Tibial nerve (tissue), 4 donors: ENCODE data around the gene KIF21A. TPM values are rescaled to one million over a fixed set of nuclear protein-coding genes. Genes with fewer than 3 reads are reported as not detected.

Experiments used
- DNase-seq, 2 donors: peaks; one replicate each; pipeline ENCODE4 v3.0.0-alpha.2; 2019; ENCODE audit warnings: low spot score in 2 of 2
- H3K27ac ChIP-seq, 4 donors: fragments of 200-600 bp; sonication (generic) in 3 of 4; one replicate each; pipeline ENCODE4 v1.5.1; 2017 to 2019; ENCODE audit warnings: mild to moderate bottlenecking in 1 of 4
- H3K27me3 ChIP-seq, 2 donors: fragments of 200-600 bp; sonication (generic) in 1 of 2; one replicate each; pipeline versions ENCODE4 v1.5.1 to v1.6.0; 2017 to 2019
- H3K36me3 ChIP-seq, 3 donors: fragments of 200-600 bp; sonication (generic); one replicate each; pipeline ENCODE4 v1.5.1; 2018 to 2019
- H3K4me1 ChIP-seq, 4 donors: fragments of 200-600 bp; sonication (generic) in 3 of 4; one replicate each; pipeline ENCODE4 v1.5.1; 2017 to 2019
- H3K4me3 ChIP-seq, 4 donors: fragments of 200-600 bp; sonication (generic) in 3 of 4; one replicate each; pipeline ENCODE4 v1.5.1; 2017 to 2019; ENCODE audit warnings: mild to moderate bottlenecking in 1 of 4, moderate library complexity in 1 of 4
- H3K9me3 ChIP-seq, 4 donors: fragments of 200-600 bp; sonication (generic) in 3 of 4; one replicate each; pipeline ENCODE4 v1.5.1; 2017 to 2019
- EP300 ChIP-seq, 2 donors: sonication (generic); formaldehyde crosslinking; IDR thresholded peaks; one replicate each; pipeline ENCODE4 v1.6.1; 2017; ENCODE audit warnings: antibody characterized with exemption in 2 of 2, mild to moderate bottlenecking in 1 of 2
- POLR2A ChIP-seq, 2 donors: fragments of 450-650 bp; IDR thresholded peaks; one replicate each; pipeline ENCODE4 v1.6.1; 2017; ENCODE audit warnings: antibody characterized with exemption in 2 of 2, mild to moderate bottlenecking in 2 of 2, moderate library complexity in 2 of 2
- WGBS, 2 donors: methylation state at CpG; one replicate each; pipeline ENCODE4 v1.1.5; 2018; 5-methylcytosine and 5-hydroxymethylcytosine counted together
- total RNA-seq, 4 donors: library from RNA; depleted of rRNA; stranded (reverse); fragments of >200 nt; gene quantifications; one replicate each; pipeline ENCODE4 v1.1.0, GENCODE V29; 2016
- TF ChIP-seq, protein P1 (sequence below), 5 experiments: fragments of 200-600 bp in 3 of 5; fragments of 450-650 bp in 2 of 5; sonication (generic) in 3 of 5; IDR thresholded peaks; one replicate each; pipeline ENCODE4 v1.5.1; 2016 to 2019; ENCODE audit warnings: antibody characterized with exemption in 5 of 5, mild to moderate bottlenecking in 3 of 5, moderate library complexity in 2 of 5

The KIF21A gene
- total RNA-seq, 4 donors from 2014 or later, result 13.5 to 56.6 (median 30.2) TPM

DNA sequence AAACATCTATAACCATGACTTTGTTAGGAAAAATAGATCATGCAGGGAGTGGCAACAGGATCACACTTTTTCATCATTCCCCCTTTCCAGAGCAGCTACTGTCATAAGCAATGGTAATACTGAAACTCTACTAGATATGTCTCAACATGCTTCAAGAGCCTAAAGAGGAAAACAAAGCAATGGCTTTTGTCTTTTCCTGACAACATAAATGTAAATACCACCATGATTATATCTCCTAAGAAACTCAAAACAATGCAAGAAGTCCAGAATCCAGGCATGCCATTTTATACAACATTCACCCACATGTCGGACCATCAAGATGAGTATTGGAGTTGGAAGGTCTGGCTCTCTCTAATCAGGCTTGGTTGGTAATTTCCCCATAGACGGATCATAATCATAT lies 78.7 kb downstream of the KIF21A start:
- Histone ChIP-seq H3K4me3 (no peak overlapping the region), H3K9me3 (no peaks in the 10 kb centered on the region), H3K36me3 (peaks cover 0 to 12% (median 0%) of the 10 kb centered on the region in 3 donors), H3K27me3 (no peaks in the 10 kb centered on the region), H3K27ac (no peak overlapping the region), H3K4me1 (no peaks in the 10 kb centered on the region)
- TF ChIP-seq EP300 (IDR thresholded peaks at IDR 0.05) (no peak), POLR2A (IDR thresholded peaks at IDR 0.05) (no peak)
- TF ChIP-seq, protein P1, sequence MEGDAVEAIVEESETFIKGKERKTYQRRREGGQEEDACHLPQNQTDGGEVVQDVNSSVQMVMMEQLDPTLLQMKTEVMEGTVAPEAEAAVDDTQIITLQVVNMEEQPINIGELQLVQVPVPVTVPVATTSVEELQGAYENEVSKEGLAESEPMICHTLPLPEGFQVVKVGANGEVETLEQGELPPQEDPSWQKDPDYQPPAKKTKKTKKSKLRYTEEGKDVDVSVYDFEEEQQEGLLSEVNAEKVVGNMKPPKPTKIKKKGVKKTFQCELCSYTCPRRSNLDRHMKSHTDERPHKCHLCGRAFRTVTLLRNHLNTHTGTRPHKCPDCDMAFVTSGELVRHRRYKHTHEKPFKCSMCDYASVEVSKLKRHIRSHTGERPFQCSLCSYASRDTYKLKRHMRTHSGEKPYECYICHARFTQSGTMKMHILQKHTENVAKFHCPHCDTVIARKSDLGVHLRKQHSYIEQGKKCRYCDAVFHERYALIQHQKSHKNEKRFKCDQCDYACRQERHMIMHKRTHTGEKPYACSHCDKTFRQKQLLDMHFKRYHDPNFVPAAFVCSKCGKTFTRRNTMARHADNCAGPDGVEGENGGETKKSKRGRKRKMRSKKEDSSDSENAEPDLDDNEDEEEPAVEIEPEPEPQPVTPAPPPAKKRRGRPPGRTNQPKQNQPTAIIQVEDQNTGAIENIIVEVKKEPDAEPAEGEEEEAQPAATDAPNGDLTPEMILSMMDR (IDR thresholded peaks at IDR 0.05), result no peak
- no peak for DNase-seq
- 88 to 98% methylated on average over 2 of the region's 2 CpGs for WGBS, 2 donors

DNA sequence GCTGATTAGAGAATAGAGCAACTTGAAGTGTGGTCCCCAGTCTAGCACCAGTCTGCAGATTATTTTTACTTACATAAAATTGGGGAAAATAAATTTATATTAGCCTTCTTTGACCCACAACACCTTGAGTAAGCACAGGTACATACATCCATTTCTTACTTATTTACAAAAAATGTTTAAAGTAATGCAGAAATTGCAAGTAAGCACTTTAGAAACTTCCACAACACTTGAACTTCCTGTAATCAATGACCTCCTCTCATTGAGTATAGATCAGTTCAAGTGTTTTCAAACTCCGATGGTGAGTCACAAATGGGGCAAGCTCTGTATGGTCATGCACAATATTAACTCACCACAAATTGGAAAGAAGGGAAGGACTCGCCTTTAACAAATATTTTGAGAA lies 83.3 kb downstream of the KIF21A start:
- Histone ChIP-seq H3K4me3 (no peak overlapping the region), H3K4me1 (no peaks in the 10 kb centered on the region), H3K27me3 (no peaks in the 10 kb centered on the region), H3K9me3 (no peaks in the 10 kb centered on the region), H3K36me3 (peaks cover 0 to 27% (median 0%) of the 10 kb centered on the region in 3 donors), H3K27ac (no peak overlapping the region)
- WGBS, 2 donors, result 89 to 100% methylated on average over 2 of the region's 2 CpGs
- TF ChIP-seq POLR2A (IDR thresholded peaks at IDR 0.05), result no peak
- TF ChIP-seq EP300 (IDR thresholded peaks at IDR 0.05), result no peak
- TF ChIP-seq, protein P1 (IDR thresholded peaks at IDR 0.05), result no peak
- DNase-seq, result no peak

DNA sequence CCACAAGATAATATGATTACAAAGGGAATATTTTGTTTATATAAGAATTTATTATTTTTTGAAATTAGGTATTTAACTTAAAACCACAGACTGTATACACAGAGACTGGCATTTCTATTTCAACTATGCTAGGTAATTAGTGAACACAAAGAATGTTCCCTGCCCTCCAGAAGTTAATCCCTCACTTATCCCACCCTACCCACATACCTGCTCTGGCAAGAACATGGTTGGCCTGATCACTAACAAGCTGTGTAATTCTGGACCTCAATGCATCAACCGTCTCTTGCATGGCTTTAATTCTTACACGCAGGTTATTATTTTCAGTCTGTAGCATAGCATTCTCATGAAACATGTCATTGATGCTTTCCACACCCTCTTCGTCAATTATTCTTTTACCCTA lies 85.9 kb downstream of the KIF21A start:
- Histone ChIP-seq H3K4me3 (no peak overlapping the region), H3K27ac (no peak overlapping the region), H3K4me1 (no peaks in the 10 kb centered on the region), H3K9me3 (no peaks in the 10 kb centered on the region), H3K36me3 (peaks cover 0 to 22% (median 0%) of the 10 kb centered on the region in 3 donors), H3K27me3 (no peaks in the 10 kb centered on the region)
- no peak for TF ChIP-seq POLR2A (IDR thresholded peaks at IDR 0.05)
- TF ChIP-seq, protein P1 (IDR thresholded peaks at IDR 0.05), result no peak
- no peak for TF ChIP-seq EP300 (IDR thresholded peaks at IDR 0.05)
- 92 to 93% methylated on average over 3 of the region's 3 CpGs for WGBS, 2 donors
- DNase-seq, result no peak

DNA sequence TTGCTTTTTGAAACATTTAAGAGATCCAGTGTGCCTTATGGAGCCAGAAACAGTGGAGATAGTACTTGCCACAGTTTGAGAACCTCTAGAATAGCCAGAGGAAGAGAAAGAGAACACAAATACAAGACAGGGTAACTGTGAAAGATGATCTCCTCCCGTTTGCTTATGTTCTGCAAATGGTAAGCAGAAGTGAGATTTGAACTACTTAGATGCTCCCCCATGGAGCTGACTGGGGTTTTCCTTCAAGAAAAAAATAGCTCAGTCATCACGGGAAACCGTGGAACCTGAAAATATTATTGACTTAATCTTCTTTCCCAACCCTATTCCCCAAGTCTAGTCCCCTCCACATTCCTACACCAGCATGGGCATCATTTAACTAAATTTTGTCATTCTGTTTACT lies 87.1 kb downstream of the KIF21A start:
- no peak for TF ChIP-seq POLR2A (IDR thresholded peaks at IDR 0.05)
- TF ChIP-seq EP300 (IDR thresholded peaks at IDR 0.05), result no peak
- TF ChIP-seq, protein P1 (IDR thresholded peaks at IDR 0.05), result no peak
- Histone ChIP-seq H3K36me3 (peaks cover 0 to 15% (median 0%) of the 10 kb centered on the region in 3 donors), H3K4me1 (no peaks in the 10 kb centered on the region), H3K4me3 (no peak overlapping the region), H3K9me3 (no peaks in the 10 kb centered on the region), H3K27ac (no peak overlapping the region), H3K27me3 (no peaks in the 10 kb centered on the region)
- no peak for DNase-seq
- WGBS, 2 donors, result 85 to 90% methylated on average over 3 of the region's 3 CpGs

DNA sequence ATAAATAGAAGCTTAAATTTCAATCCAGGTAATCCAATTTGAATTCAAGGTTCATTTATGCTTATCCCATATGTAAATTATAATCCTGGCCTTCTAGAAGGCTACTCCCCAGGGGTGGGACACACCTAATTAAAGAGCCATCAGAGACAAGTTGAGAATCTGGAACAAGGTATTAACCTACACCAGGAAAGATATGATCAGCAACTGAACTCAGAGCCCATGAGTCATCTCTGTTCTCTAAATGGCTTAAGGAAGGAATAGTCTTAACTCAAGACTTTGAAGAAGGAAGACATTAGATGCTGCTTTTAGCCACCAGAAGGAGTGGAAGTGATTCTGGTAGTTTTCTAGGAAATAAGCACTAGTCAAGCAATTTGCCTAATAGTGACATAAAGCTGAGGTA lies 88.0 kb downstream of the KIF21A start:
- no peaks in the 10 kb centered on the region for H3K27me3 ChIP-seq
- H3K9me3 ChIP-seq, result no peaks in the 10 kb centered on the region
- H3K27ac ChIP-seq, result no peak overlapping the region
- no peaks in the 10 kb centered on the region for H3K4me1 ChIP-seq
- H3K36me3 ChIP-seq, result peaks cover 0 to 15% (median 0%) of the 10 kb centered on the region in 3 donors
- no peak overlapping the region for H3K4me3 ChIP-seq
- DNase-seq, result no peak
- no peak for TF ChIP-seq POLR2A (IDR thresholded peaks at IDR 0.05)
- TF ChIP-seq, protein P1 (IDR thresholded peaks at IDR 0.05), result no peak
- no peak for TF ChIP-seq EP300 (IDR thresholded peaks at IDR 0.05)
